Nephron progenitor cell (in vitro differentiated cells): ENCODE measurements around the gene MBOAT1.

Experiments
- DNase-seq: peaks from one replicate; pipeline ENCODE4 v3.0.0; 2021
- H3K27ac Mint-ChIP-seq: 2 replicates; pipeline ENCODE4 v1.8.0; 2021; ENCODE audit warnings: mild to moderate bottlenecking, moderate library complexity, mixed read lengths
- H3K27me3 Mint-ChIP-seq: 2 replicates; pipeline ENCODE4 v1.8.0; 2021; ENCODE audit warnings: mild to moderate bottlenecking, low read depth, mixed read lengths; ENCODE audit not compliant: poor library complexity
- H3K36me3 Mint-ChIP-seq: 2 replicates; pipeline ENCODE4 v1.8.0; 2021; ENCODE audit warnings: low read depth, mixed read lengths
- H3K4me1 Mint-ChIP-seq: 2 replicates; pipeline ENCODE4 v1.8.0; 2021; ENCODE audit warnings: mixed read lengths
- H3K4me3 Mint-ChIP-seq: 2 replicates; pipeline ENCODE4 v1.8.0; 2021; ENCODE audit warnings: mild to moderate bottlenecking, moderate library complexity, mixed read lengths
- H3K9me3 Mint-ChIP-seq: 2 replicates; pipeline ENCODE4 v1.8.0; 2021; ENCODE audit warnings: mild to moderate bottlenecking, moderate library complexity, mixed read lengths
- CTCF ChIP-seq: fragments of 200-600 bp; sonication (generic); IDR thresholded peaks from 2 replicates; pipeline ENCODE4 v1.5.0; 2021; ENCODE audit warnings: antibody characterized with exemption

Gene MBOAT1

GRCh38 chr6:20061952-20062351 lies 150.3 kb downstream of the MBOAT1 start:
- no peak for TF ChIP-seq CTCF
- DNase-seq: no peak
- H3K4me1 Mint-ChIP-seq: no peaks in the 10 kb centered on the region
- H3K27me3 Mint-ChIP-seq: peaks cover 17% of the 10 kb centered on the region
- no peaks in the 10 kb centered on the region for H3K36me3 Mint-ChIP-seq
- H3K27ac Mint-ChIP-seq: no peak overlapping the region
- peaks cover 8% of the 10 kb centered on the region for H3K9me3 Mint-ChIP-seq
- no peak overlapping the region for H3K4me3 Mint-ChIP-seq

- TF ChIP-seq CTCF: no peak
- Mint-ChIP-seq H3K36me3 (no peaks in the 10 kb centered on the region), H3K9me3 (peaks cover 4% of the 10 kb centered on the region), H3K27me3 (peaks cover 17% of the 10 kb centered on the region), H3K27ac (no peak overlapping the region), H3K4me3 (no peak overlapping the region), H3K4me1 (peaks cover 5% of the 10 kb centered on the region)
- no peak for DNase-seq
These were observed 152.0 kb downstream of the MBOAT1 start for GRCh38 chr6:20060252-20060651.

GRCh38 chr6:20058912-20059311 lies 153.4 kb downstream of the MBOAT1 start:
- peaks cover 10% of the 10 kb centered on the region for H3K4me1 Mint-ChIP-seq
- no peak overlapping the region for H3K4me3 Mint-ChIP-seq
- no peak for TF ChIP-seq CTCF
- peaks cover 17% of the 10 kb centered on the region for H3K27me3 Mint-ChIP-seq
- no peaks in the 10 kb centered on the region for H3K36me3 Mint-ChIP-seq
- DNase-seq: no peak
- peaks cover 4% of the 10 kb centered on the region for H3K9me3 Mint-ChIP-seq
- H3K27ac Mint-ChIP-seq: no peak overlapping the region

GRCh38 chr6:20058121-20058905 lies 154.0 kb downstream of the MBOAT1 start:
- Mint-ChIP-seq H3K36me3 (no peaks in the 10 kb centered on the region), H3K27ac (no peak overlapping the region), H3K9me3 (peaks cover 4% of the 10 kb centered on the region), H3K4me3 (no peak overlapping the region), H3K27me3 (peaks cover 17% of the 10 kb centered on the region), H3K4me1 (peaks cover 10% of the 10 kb centered on the region)
- no peak for DNase-seq
- no peak for TF ChIP-seq CTCF

- H3K4me3 Mint-ChIP-seq: no peak overlapping the region
- H3K36me3 Mint-ChIP-seq: no peaks in the 10 kb centered on the region
- no peaks in the 10 kb centered on the region for H3K9me3 Mint-ChIP-seq
- peaks cover 10% of the 10 kb centered on the region for H3K4me1 Mint-ChIP-seq
- TF ChIP-seq CTCF: peak; percentile 67
- H3K27ac Mint-ChIP-seq: no peak overlapping the region
- H3K27me3 Mint-ChIP-seq: peaks cover 11% of the 10 kb centered on the region
- DNase-seq: peak; percentile 11
These were observed 155.8 kb downstream of the MBOAT1 start for GRCh38 chr6:20056350-20056992.
